MM.1S (cell line): Measurements from ENCODE around the gene KPNA5.
"Not testable (repeated sequence)": the region's sequence is repeated elsewhere in the genome, so short reads cannot be mapped to it uniquely, and the experiment has no call there.

Experiments
- CTCF ChIP-seq: fragments of 300-600 bp; sonication (generic); IDR thresholded peaks from 2 replicates; pipeline ENCODE4 v1.5.1; 2016; ENCODE audit warnings: antibody characterized with exemption, low read length, mixed read lengths
- EZH2 ChIP-seq: fragments of 300-600 bp; sonication (generic); optimal IDR thresholded peaks from 2 replicates; pipeline ENCODE3; 2017; ENCODE audit warnings: low read depth, mild to moderate bottlenecking, antibody characterized with exemption, low read length, mixed read lengths
- EZH2phosphoT487 ChIP-seq: fragments of 300-600 bp; sonication (generic); IDR thresholded peaks from 2 replicates; pipeline ENCODE4 v1.6.1; 2018; ENCODE audit warnings: antibody characterized with exemption, low read length

GRCh38 chr6:116692873-116693272 is 11.9 kb downstream of the KPNA5 start:
- TF ChIP-seq EZH2, CTCF, EZH2phosphoT487: not testable (repeated sequence)
